Keratinocyte (primary cell): ENCODE data around the gene JAKMIP1. TPM values are rescaled to one million over a fixed set of nuclear protein-coding genes. Genes with fewer than 3 reads are reported as not detected.

ENCODE experiments used
- DNase-seq: peaks from one replicate; pipeline ENCODE4 v3.0.0-alpha.2; 2011; ENCODE audit warnings: low read depth, missing footprints, low spot score
- FAIRE-seq: peaks from 2 replicates; lab custom pipeline; 2011; peaks lifted over from hg19 to GRCh38; lab: Jason Lieb, UNC
- H2AFZ ChIP-seq: 2 replicates; pipeline ENCODE4 v1.6.0; 2012; ENCODE audit warnings: low read length, control low read depth, inconsistent platforms; ENCODE audit not compliant: control insufficient read depth
- H3K27ac ChIP-seq: 2 replicates; pipeline ENCODE4 v1.5.1; 2011; ENCODE audit warnings: low read length; ENCODE audit not compliant: control insufficient read depth, insufficient read depth
- H3K27me3 ChIP-seq: 3 replicates; pipeline ENCODE4 v1.6.0; 2011; ENCODE audit warnings: low read length; ENCODE audit not compliant: control insufficient read depth, insufficient read depth; ENCODE audit errors: extremely low read depth
- H3K36me3 ChIP-seq, 2 experiments: 2 replicates in 1 of 2; 3 replicates in 1 of 2; pipeline ENCODE4 v1.5.1; 2011; ENCODE audit warnings: low read length in 2 of 2, mild to moderate bottlenecking in 1 of 2; ENCODE audit not compliant: control insufficient read depth in 2 of 2, insufficient read depth in 2 of 2; ENCODE audit errors: extremely low read depth in 1 of 2
- H3K4me1 ChIP-seq: 3 replicates; pipeline ENCODE4 v1.5.1; 2011; ENCODE audit warnings: low read length; ENCODE audit not compliant: control insufficient read depth, insufficient read depth; ENCODE audit errors: extremely low read depth
- H3K4me2 ChIP-seq: 3 replicates; pipeline ENCODE4 v1.6.0; 2011; ENCODE audit warnings: low read depth, low read length; ENCODE audit not compliant: control insufficient read depth, insufficient read depth; ENCODE audit errors: extremely low read depth
- H3K4me3 ChIP-seq, 3 experiments: fragments of 200-600 bp in 1 of 3; sonication (generic) in 1 of 3; 2 replicates in 2 of 3; 3 replicates in 1 of 3; pipeline ENCODE4 v1.5.1; 2011 to 2016; ENCODE audit warnings: low read length in 3 of 3, mild to moderate bottlenecking in 3 of 3, control low read depth in 2 of 3, inconsistent platforms in 1 of 3, low read depth in 1 of 3, mixed read lengths in 1 of 3, mixed run types in 1 of 3, moderate library complexity in 1 of 3; ENCODE audit not compliant: control insufficient read depth in 2 of 3, insufficient read depth in 2 of 3; ENCODE audit errors: extremely low read depth in 1 of 3
- H3K79me2 ChIP-seq: 2 replicates; pipeline ENCODE4 v1.6.0; 2012; ENCODE audit warnings: low read length; ENCODE audit not compliant: control insufficient read depth, insufficient read depth
- H3K9ac ChIP-seq: 3 replicates; pipeline ENCODE4 v1.6.0; 2011; ENCODE audit warnings: low read length; ENCODE audit not compliant: control insufficient read depth, insufficient read depth; ENCODE audit errors: extremely low read depth
- H3K9me1 ChIP-seq: 3 replicates; pipeline ENCODE4 v1.6.0; 2011; ENCODE audit warnings: low read length; ENCODE audit not compliant: control insufficient read depth, insufficient read depth; ENCODE audit errors: extremely low read depth
- H3K9me3 ChIP-seq: 2 replicates; pipeline ENCODE4 v1.5.1; 2012; ENCODE audit warnings: low read depth, low read length; ENCODE audit not compliant: control insufficient read depth
- H4K20me1 ChIP-seq: 3 replicates; pipeline ENCODE4 v1.6.0; 2011; ENCODE audit warnings: low read length; ENCODE audit not compliant: control insufficient read depth, insufficient read depth; ENCODE audit errors: extremely low read depth
- dilution Hi-C: fragments of 300-500 bp; cut with MboI; formaldehyde crosslinking; loops from one replicate; pipeline ENCODE4 v1.7.0; 2020; ENCODE audit warnings: low sequenced_read_pairs; ENCODE audit not compliant: extremely low pct_ligation_motif_present
- polyA plus RNA-seq, 5 experiments: library from polyadenylated mRNA; depleted of rRNA in 3 of 5; stranded (reverse) in 3 of 5; stranded (forward) in 1 of 5; unstranded in 1 of 5; fragments of >200 nt; gene quantifications; 1 replicate in 1 of 5; 2 replicates in 3 of 5; 3 replicates in 1 of 5; pipeline versions ENCODE4 v1.2.1 to v1.2.3, GENCODE V29; 2011 to 2012; ENCODE audit warnings: missing spikeins in 2 of 5, low read depth in 1 of 5, low replicate concordance in 1 of 5
- TF ChIP-seq, protein P1 (sequence below), 3 experiments: IDR thresholded peaks in 1 of 3; conservative IDR thresholded peaks in 1 of 3; optimal IDR thresholded peaks in 1 of 3; 2 replicates in 2 of 3; 3 replicates in 1 of 3; pipeline versions ENCODE3 to v1.5.1; 2011; ENCODE audit warnings: low read length in 3 of 3, mild to moderate bottlenecking in 3 of 3, moderate library complexity in 2 of 3, control low read depth in 1 of 3, inconsistent platforms in 1 of 3; ENCODE audit not compliant: insufficient read depth in 2 of 3; ENCODE audit errors: extremely low read depth in 1 of 3

JAKMIP1 gene
- polyA plus RNA-seq, 1 donor (not counting 4 experiments of a cell fraction or from before 2014, with no cell fraction given): not detected

DNA sequence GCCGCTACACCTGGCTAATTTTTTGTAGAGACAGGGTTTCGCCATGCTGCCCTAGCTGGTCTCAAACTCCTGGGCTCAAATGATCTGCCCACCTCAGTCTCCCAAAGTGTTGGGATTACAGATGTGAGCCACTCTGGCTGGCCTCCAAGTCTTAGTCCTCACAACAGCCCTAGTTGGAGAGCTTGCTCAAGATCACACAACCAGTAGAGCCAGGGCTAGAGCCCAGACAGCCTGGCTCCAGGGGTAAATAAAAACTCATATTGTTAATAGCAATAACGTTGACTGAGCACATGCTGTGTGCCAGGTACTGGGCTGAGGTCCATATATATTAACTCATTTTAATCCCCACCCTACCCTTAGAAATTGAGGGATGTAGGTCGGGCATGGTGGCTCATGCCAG, 7.3 kb upstream of the JAKMIP1 start:
- DNase-seq (no peak), FAIRE-seq (no peak)
- no peaks in the 10 kb centered on the region for H3K36me3 ChIP-seq
- H3K9me3 ChIP-seq: no peaks in the 10 kb centered on the region
- TF ChIP-seq, protein P1, sequence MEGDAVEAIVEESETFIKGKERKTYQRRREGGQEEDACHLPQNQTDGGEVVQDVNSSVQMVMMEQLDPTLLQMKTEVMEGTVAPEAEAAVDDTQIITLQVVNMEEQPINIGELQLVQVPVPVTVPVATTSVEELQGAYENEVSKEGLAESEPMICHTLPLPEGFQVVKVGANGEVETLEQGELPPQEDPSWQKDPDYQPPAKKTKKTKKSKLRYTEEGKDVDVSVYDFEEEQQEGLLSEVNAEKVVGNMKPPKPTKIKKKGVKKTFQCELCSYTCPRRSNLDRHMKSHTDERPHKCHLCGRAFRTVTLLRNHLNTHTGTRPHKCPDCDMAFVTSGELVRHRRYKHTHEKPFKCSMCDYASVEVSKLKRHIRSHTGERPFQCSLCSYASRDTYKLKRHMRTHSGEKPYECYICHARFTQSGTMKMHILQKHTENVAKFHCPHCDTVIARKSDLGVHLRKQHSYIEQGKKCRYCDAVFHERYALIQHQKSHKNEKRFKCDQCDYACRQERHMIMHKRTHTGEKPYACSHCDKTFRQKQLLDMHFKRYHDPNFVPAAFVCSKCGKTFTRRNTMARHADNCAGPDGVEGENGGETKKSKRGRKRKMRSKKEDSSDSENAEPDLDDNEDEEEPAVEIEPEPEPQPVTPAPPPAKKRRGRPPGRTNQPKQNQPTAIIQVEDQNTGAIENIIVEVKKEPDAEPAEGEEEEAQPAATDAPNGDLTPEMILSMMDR (optimal IDR thresholded peaks at IDR 0.05 in 1 of 3, IDR thresholded peaks at IDR 0.05 in 1 of 3, conservative IDR thresholded peaks at IDR 0.05 in 1 of 3; ENCODE audit: extremely low read depth in 1 of 3, insufficient read depth in 2 of 3, low read length in 3 of 3): no peak
- H3K79me2 ChIP-seq: no peaks in the 10 kb centered on the region
- H3K9ac ChIP-seq: no peak overlapping the region
- H2AFZ ChIP-seq: no peak overlapping the region
- H3K27me3 ChIP-seq: peaks cover 10% of the 10 kb centered on the region
- H3K27ac ChIP-seq: no peak overlapping the region
- no peaks in the 10 kb centered on the region for H3K9me1 ChIP-seq
- no peaks in the 10 kb centered on the region for H3K4me1 ChIP-seq
- H3K4me3 ChIP-seq: no peak overlapping the region
- no peak overlapping the region for H3K4me2 ChIP-seq
- no peaks in the 10 kb centered on the region for H4K20me1 ChIP-seq
- dilution Hi-C loops: no loop called here

DNA sequence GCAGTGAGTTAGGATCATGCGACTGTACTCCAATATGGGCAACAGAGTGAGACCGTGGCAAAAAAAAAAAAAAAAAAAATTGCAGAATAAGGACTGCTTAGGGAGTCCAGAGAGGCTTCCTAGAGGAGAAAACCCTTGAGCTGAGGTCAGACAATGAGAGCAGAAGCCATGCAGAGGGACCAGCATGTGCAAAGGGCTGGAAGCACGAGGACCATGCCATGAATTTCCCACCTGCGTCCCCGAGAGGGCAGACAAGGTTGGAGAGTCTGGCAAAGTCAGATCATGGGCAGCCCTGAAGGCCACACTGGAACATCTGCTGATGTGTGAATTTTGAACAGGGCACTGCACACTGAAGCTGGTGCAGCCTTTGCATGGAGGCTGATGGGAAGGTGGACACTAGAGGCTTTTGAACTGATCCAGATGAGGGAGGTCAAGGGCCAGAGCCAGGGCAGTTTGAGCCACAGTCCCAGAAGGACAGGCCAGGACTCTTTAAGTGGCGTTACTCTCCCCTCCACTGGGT, 6.5 kb upstream of the JAKMIP1 start:
- Histone ChIP-seq H3K4me1 (no peaks in the 10 kb centered on the region), H2AFZ (no peak overlapping the region), H3K27ac (no peak overlapping the region), H3K4me3 (no peak overlapping the region), H3K9ac (no peak overlapping the region), H3K36me3 (no peaks in the 10 kb centered on the region), H3K9me1 (no peaks in the 10 kb centered on the region), H3K4me2 (no peak overlapping the region), H3K79me2 (no peaks in the 10 kb centered on the region), H3K27me3 (peaks cover 11% of the 10 kb centered on the region), H3K9me3 (no peaks in the 10 kb centered on the region), H4K20me1 (no peaks in the 10 kb centered on the region)
- TF ChIP-seq, protein P1 (optimal IDR thresholded peaks at IDR 0.05 in 1 of 3, IDR thresholded peaks at IDR 0.05 in 1 of 3, conservative IDR thresholded peaks at IDR 0.05 in 1 of 3; ENCODE audit: extremely low read depth in 1 of 3, insufficient read depth in 2 of 3, low read length in 3 of 3): no peak
- DNase-seq (no peak), FAIRE-seq (no peak)
- dilution Hi-C loops: no loop called here
